Activated T-cell treated with anti-CD3 and anti-CD28 coated beads, Interleukin-2, amount 50 U/mL, for 24 hours (primary cell): ENCODE data around the gene GSN.

Source experiments
- DNase-seq: peaks from one replicate; pipeline ENCODE4 v3.0.0-alpha.2; 2020
- H3K27ac Mint-ChIP-seq: 2 replicates; pipeline ENCODE4 v1.8.0; 2020; ENCODE audit warnings: mild to moderate bottlenecking, mixed read lengths
- H3K27me3 Mint-ChIP-seq: 2 replicates; pipeline ENCODE4 v1.8.0; 2020; ENCODE audit warnings: mixed read lengths
- H3K36me3 Mint-ChIP-seq: 2 replicates; pipeline ENCODE4 v1.8.0; 2020; ENCODE audit warnings: low read depth, mixed read lengths
- H3K4me1 Mint-ChIP-seq: 2 replicates; pipeline ENCODE4 v1.8.0; 2020; ENCODE audit warnings: low read depth, mixed read lengths
- H3K4me3 Mint-ChIP-seq: 2 replicates; pipeline ENCODE4 v1.8.0; 2020; ENCODE audit warnings: mild to moderate bottlenecking, moderate library complexity, mixed read lengths
- H3K9me3 Mint-ChIP-seq: 2 replicates; pipeline ENCODE4 v1.8.0; 2020; ENCODE audit warnings: mixed read lengths

Gene GSN

GRCh38 chr9:121267689-121268597 is at the start of gene GSN:
TSS of gene GSN (plus strand) at chr9:121268162. CDS start at chr9:121301972, 33,810 bp downstream.
- Mint-ChIP-seq H3K4me1 (peaks cover 18% of the 10 kb centered on the region), H3K27me3 (peaks cover 19% of the 10 kb centered on the region), H3K9me3 (no peaks in the 10 kb centered on the region), H3K27ac (no peak within 1 kb of the TSS), H3K4me3 (peak within 1 kb of the TSS; percentile 72), H3K36me3 (no peaks in the 10 kb centered on the region)
- DNase-seq, result peak; percentile 64

GRCh38 chr9:121218357-121219027 is 49.5 kb upstream of the GSN start:
- H3K4me1 Mint-ChIP-seq, result peaks cover 5% of the 10 kb centered on the region
- H3K27ac Mint-ChIP-seq, result no peak overlapping the region
- no peak for DNase-seq
- no peaks in the 10 kb centered on the region for H3K36me3 Mint-ChIP-seq
- H3K9me3 Mint-ChIP-seq, result no peaks in the 10 kb centered on the region
- no peak overlapping the region for H3K4me3 Mint-ChIP-seq
- H3K27me3 Mint-ChIP-seq, result no peaks in the 10 kb centered on the region

- H3K4me3 Mint-ChIP-seq, result no peak overlapping the region
- H3K36me3 Mint-ChIP-seq, result no peaks in the 10 kb centered on the region
- no peaks in the 10 kb centered on the region for H3K27me3 Mint-ChIP-seq
- peaks cover 5% of the 10 kb centered on the region for H3K4me1 Mint-ChIP-seq
- no peak for DNase-seq
- no peaks in the 10 kb centered on the region for H3K9me3 Mint-ChIP-seq
- no peak overlapping the region for H3K27ac Mint-ChIP-seq
These were observed 48.4 kb upstream of the GSN start for GRCh38 chr9:121219530-121219929.

GRCh38 chr9:121220996-121221663 is 46.8 kb upstream of the GSN start:
- no peak overlapping the region for H3K4me3 Mint-ChIP-seq
- no peak overlapping the region for H3K27ac Mint-ChIP-seq
- DNase-seq, result no peak
- H3K27me3 Mint-ChIP-seq, result no peaks in the 10 kb centered on the region
- H3K4me1 Mint-ChIP-seq, result peaks cover 5% of the 10 kb centered on the region
- H3K36me3 Mint-ChIP-seq, result no peaks in the 10 kb centered on the region
- H3K9me3 Mint-ChIP-seq, result no peaks in the 10 kb centered on the region

GRCh38 chr9:121221664-121222055 is 46.3 kb upstream of the GSN start:
- Mint-ChIP-seq H3K27me3 (no peaks in the 10 kb centered on the region), H3K27ac (no peak overlapping the region), H3K9me3 (no peaks in the 10 kb centered on the region), H3K4me3 (no peak overlapping the region), H3K36me3 (no peaks in the 10 kb centered on the region), H3K4me1 (peaks cover 5% of the 10 kb centered on the region)
- DNase-seq, result no peak

- no peaks in the 10 kb centered on the region for H3K9me3 Mint-ChIP-seq
- H3K4me1 Mint-ChIP-seq, result peaks cover 5% of the 10 kb centered on the region
- H3K36me3 Mint-ChIP-seq, result no peaks in the 10 kb centered on the region
- H3K27ac Mint-ChIP-seq, result no peak overlapping the region
- no peak overlapping the region for H3K4me3 Mint-ChIP-seq
- no peak for DNase-seq
- no peaks in the 10 kb centered on the region for H3K27me3 Mint-ChIP-seq
These were observed 45.3 kb upstream of the GSN start for GRCh38 chr9:121222524-121223171.

- Mint-ChIP-seq H3K36me3 (no peaks in the 10 kb centered on the region), H3K27me3 (no peaks in the 10 kb centered on the region)
These were observed 42.7 kb upstream of the GSN start for GRCh38 chr9:121225240-121225639.

GRCh38 chr9:121226175-121226574 is 41.8 kb upstream of the GSN start:
- Mint-ChIP-seq H3K4me1 (no peaks in the 10 kb centered on the region), H3K36me3 (peaks cover under 1% of the 10 kb centered on the region)
- DNase-seq, result no peak

More at GRCh38 chr9:121225240-121225639, 42.7 kb upstream of the GSN start:
- Mint-ChIP-seq H3K4me1 (no peaks in the 10 kb centered on the region), H3K27ac (no peak overlapping the region), H3K9me3 (no peaks in the 10 kb centered on the region), H3K4me3 (no peak overlapping the region)
- DNase-seq, result no peak

GRCh38 chr9:121227862-121228261 is 40.1 kb upstream of the GSN start:
- DNase-seq, result no peak
- Mint-ChIP-seq H3K4me1 (no peaks in the 10 kb centered on the region), H3K27ac (no peak overlapping the region), H3K9me3 (no peaks in the 10 kb centered on the region), H3K27me3 (no peaks in the 10 kb centered on the region), H3K36me3 (peaks cover 6% of the 10 kb centered on the region), H3K4me3 (no peak overlapping the region)

More at GRCh38 chr9:121226175-121226574, 41.8 kb upstream of the GSN start:
- Mint-ChIP-seq H3K27ac (no peak overlapping the region), H3K27me3 (no peaks in the 10 kb centered on the region), H3K9me3 (no peaks in the 10 kb centered on the region), H3K4me3 (no peak overlapping the region)

GRCh38 chr9:121230256-121230655 is 37.7 kb upstream of the GSN start:
- Mint-ChIP-seq H3K4me3 (no peak overlapping the region), H3K27ac (no peak overlapping the region), H3K36me3 (peaks cover 6% of the 10 kb centered on the region), H3K4me1 (no peaks in the 10 kb centered on the region), H3K27me3 (no peaks in the 10 kb centered on the region), H3K9me3 (no peaks in the 10 kb centered on the region)
- DNase-seq, result no peak

GRCh38 chr9:121232251-121232650 is 35.7 kb upstream of the GSN start:
- Mint-ChIP-seq H3K4me3 (no peak overlapping the region), H3K27ac (no peak overlapping the region), H3K36me3 (peaks cover 6% of the 10 kb centered on the region), H3K9me3 (no peaks in the 10 kb centered on the region), H3K27me3 (no peaks in the 10 kb centered on the region), H3K4me1 (no peaks in the 10 kb centered on the region)
- DNase-seq, result no peak

GRCh38 chr9:121233906-121234831 is 33.8 kb upstream of the GSN start:
- H3K36me3 Mint-ChIP-seq, result peaks cover 6% of the 10 kb centered on the region
- H3K27me3 Mint-ChIP-seq, result no peaks in the 10 kb centered on the region
- H3K27ac Mint-ChIP-seq, result no peak overlapping the region
- no peak for DNase-seq
- no peaks in the 10 kb centered on the region for H3K9me3 Mint-ChIP-seq
- no peak overlapping the region for H3K4me3 Mint-ChIP-seq
- no peaks in the 10 kb centered on the region for H3K4me1 Mint-ChIP-seq

GRCh38 chr9:121234832-121235161 is 33.2 kb upstream of the GSN start:
- no peak overlapping the region for H3K4me3 Mint-ChIP-seq
- no peaks in the 10 kb centered on the region for H3K9me3 Mint-ChIP-seq
- peaks cover 6% of the 10 kb centered on the region for H3K36me3 Mint-ChIP-seq
- no peaks in the 10 kb centered on the region for H3K27me3 Mint-ChIP-seq
- DNase-seq, result no peak
- H3K27ac Mint-ChIP-seq, result no peak overlapping the region
- H3K4me1 Mint-ChIP-seq, result no peaks in the 10 kb centered on the region
